Gastrocnemius medialis (tissue), 4 donors: ENCODE results near the gene DHRS7. TPM values are rescaled to one million over a fixed set of nuclear protein-coding genes. Genes with fewer than 3 reads are reported as not detected.
A peak's percentile ranks its signal among the peaks of the same experiment; 100 is the strongest.

Source experiments
- ATAC-seq, 2 donors: fragments of 150-250 bp; one replicate each; pipeline ENCODE4 v1.9.1; 2016
- DNase-seq, 2 donors: peaks; one replicate each; pipeline ENCODE4 v3.0.0-alpha.2; 2019
- H3K27ac ChIP-seq, 4 donors: fragments of 200-600 bp; sonication (generic); 1 replicate in 1 of 4; 2 replicates in 3 of 4; pipeline ENCODE4 v1.5.1; 2016 to 2018; ENCODE audit warnings: mild to moderate bottlenecking in 2 of 4, moderate library complexity in 1 of 4
- H3K27me3 ChIP-seq, 3 donors: fragments of 200-600 bp; sonication (generic) in 2 of 3; 1 replicate in 1 of 3; 2 replicates in 2 of 3; pipeline versions ENCODE4 v1.5.1 to v1.6.0; 2016 to 2019; ENCODE audit warnings: mild to moderate bottlenecking in 1 of 3, moderate library complexity in 1 of 3
- H3K36me3 ChIP-seq, 2 donors: fragments of 200-600 bp; sonication (generic) in 1 of 2; one replicate each; pipeline ENCODE4 v1.5.1; 2017 to 2018
- H3K4me1 ChIP-seq, 2 donors: fragments of 200-600 bp; sonication (generic) in 1 of 2; one replicate each; pipeline ENCODE4 v1.5.1; 2016 to 2017; ENCODE audit warnings: mild to moderate bottlenecking in 2 of 2
- H3K4me3 ChIP-seq, 4 donors: fragments of 200-600 bp; sonication (generic) in 3 of 4; 1 replicate in 1 of 4; 2 replicates in 3 of 4; pipeline ENCODE4 v1.5.1; 2016 to 2019; ENCODE audit warnings: mild to moderate bottlenecking in 2 of 4
- H3K9me3 ChIP-seq, 3 donors: fragments of 200-600 bp; sonication (generic) in 2 of 3; 1 replicate in 1 of 3; 2 replicates in 2 of 3; pipeline ENCODE4 v1.5.1; 2016 to 2019
- CTCF ChIP-seq, 5 experiments: fragments of 450-650 bp in 3 of 5; fragments of 200-600 bp in 2 of 5; sonication (generic) in 2 of 5; IDR thresholded peaks in 4 of 5; conservative IDR thresholded peaks in 1 of 5; 1 replicate in 4 of 5; 2 replicates in 1 of 5; pipeline ENCODE4 v1.5.1; 2016 to 2019; ENCODE audit warnings: antibody characterized with exemption in 5 of 5, mild to moderate bottlenecking in 3 of 5, moderate library complexity in 3 of 5
- POLR2A ChIP-seq, 2 donors: fragments of 450-650 bp; IDR thresholded peaks; one replicate each; pipeline ENCODE4 v1.6.1; 2017; ENCODE audit warnings: antibody characterized with exemption in 2 of 2, mild to moderate bottlenecking in 2 of 2, moderate library complexity in 2 of 2
- in situ Hi-C, 4 donors: fragments of 200-750 bp; cut with MboI; loops; one replicate each; pipeline versions ENCODE4 v1.15.0 to v1.8.0; 2017; ENCODE audit warnings: low sequenced_read_pairs in 4 of 4
- intact Hi-C: fragments of 100-400 bp; cut with DNase I; formaldehyde crosslinking; loops from one replicate; pipeline ENCODE4 v1.15.1; 2023; ENCODE audit warnings: low total_unique reads
- total RNA-seq, 4 donors: library from RNA; depleted of rRNA; stranded (reverse); fragments of >200 nt; gene quantifications; one replicate each; pipeline versions ENCODE4 v1.1.0 to v1.2.3, GENCODE V29; 2016

DHRS7 gene
- total RNA-seq, 4 donors from 2014 or later = 937 to 2,179 (median 1,242) TPM

- in situ Hi-C loops = loop anchor here in 1 of 4 donors (10.0 kb wide), 1 partner anchor 139 kb away; no protein-coding TSS in a partner anchor
- DNase-seq (no peak), ATAC-seq (no peak)
- no peak overlapping the region for H3K4me3 ChIP-seq
- no peak overlapping the region for H3K27ac ChIP-seq
- no peaks in the 10 kb centered on the region for H3K27me3 ChIP-seq
- intact Hi-C loops = no loop called here
- H3K9me3 ChIP-seq = peaks cover 0 to 4% (median 0%) of the 10 kb centered on the region in 3 donors
- no peaks in the 10 kb centered on the region for H3K36me3 ChIP-seq
- TF ChIP-seq POLR2A (IDR thresholded peaks at IDR 0.05) = no peak
- TF ChIP-seq CTCF (IDR thresholded peaks at IDR 0.05 in 4 of 5, conservative IDR thresholded peaks at IDR 0.05 in 1 of 5) = no peak
- no peaks in the 10 kb centered on the region for H3K4me1 ChIP-seq
Measured at GRCh38 chr14:60196291-60196690, 31.1 kb upstream of the DHRS7 start.

GRCh38 chr14:60195179-60195810 lies 30.1 kb upstream of the DHRS7 start:
- H3K36me3 ChIP-seq = no peaks in the 10 kb centered on the region
- H3K9me3 ChIP-seq = peaks cover 0 to 4% (median 0%) of the 10 kb centered on the region in 3 donors
- intact Hi-C loops = no loop called here
- H3K27ac ChIP-seq = no peak overlapping the region
- TF ChIP-seq CTCF (IDR thresholded peaks at IDR 0.05 in 4 of 5, conservative IDR thresholded peaks at IDR 0.05 in 1 of 5) (peak in 3 of 5 experiments; percentile 8 to 34 (median 25)), POLR2A (IDR thresholded peaks at IDR 0.05) (no peak)
- H3K27me3 ChIP-seq = no peaks in the 10 kb centered on the region
- peak; percentile 71 to 90 for ATAC-seq
- H3K4me1 ChIP-seq = no peaks in the 10 kb centered on the region
- in situ Hi-C loops = loop anchor here in 1 of 4 donors (10.0 kb wide), 1 partner anchor 140 kb away; no protein-coding TSS in a partner anchor
- H3K4me3 ChIP-seq = no peak overlapping the region
- DNase-seq = no peak

GRCh38 chr14:60189923-60190840 lies 25.0 kb upstream of the DHRS7 start:
- ATAC-seq = no peak
- H3K9me3 ChIP-seq = no peaks in the 10 kb centered on the region
- H3K27ac ChIP-seq = no peak overlapping the region
- no peaks in the 10 kb centered on the region for H3K4me1 ChIP-seq
- H3K36me3 ChIP-seq = no peaks in the 10 kb centered on the region
- DNase-seq = no peak
- intact Hi-C loops = no loop called here
- TF ChIP-seq POLR2A (IDR thresholded peaks at IDR 0.05) (no peak), CTCF (IDR thresholded peaks at IDR 0.05 in 4 of 5, conservative IDR thresholded peaks at IDR 0.05 in 1 of 5) (no peak)
- H3K4me3 ChIP-seq = no peak overlapping the region
- no peaks in the 10 kb centered on the region for H3K27me3 ChIP-seq
- in situ Hi-C loops = loop anchor here (5.0 to 10.0 kb wide), 5 partner anchors 125 to 225 kb away; no protein-coding TSS in a partner anchor

GRCh38 chr14:60188696-60189095 lies 23.5 kb upstream of the DHRS7 start:
- Histone ChIP-seq H3K4me1 (peaks cover 3 to 5% of the 10 kb centered on the region in 2 donors), H3K9me3 (no peaks in the 10 kb centered on the region), H3K27ac (no peak overlapping the region), H3K36me3 (no peaks in the 10 kb centered on the region), H3K27me3 (no peaks in the 10 kb centered on the region), H3K4me3 (no peak overlapping the region)
- intact Hi-C loops = no loop called here
- DNase-seq (no peak), ATAC-seq (no peak)
- in situ Hi-C loops = loop anchor here (5.0 to 10.0 kb wide), 4 partner anchors 124 to 224 kb away; no protein-coding TSS in a partner anchor
- TF ChIP-seq POLR2A (IDR thresholded peaks at IDR 0.05) = no peak
- no peak for TF ChIP-seq CTCF (IDR thresholded peaks at IDR 0.05 in 4 of 5, conservative IDR thresholded peaks at IDR 0.05 in 1 of 5)
